HG02759 (cell line): ENCODE data around the gene PEX1.
"Not testable (repeated sequence)": the region's sequence is repeated elsewhere in the genome, so short reads cannot be mapped to it uniquely, and the experiment has no call there.

ENCODE experiments used
- ATAC-seq: cut with Tn5 transposase; IDR thresholded peaks from one replicate; pipeline ENCODE4 v1.9.1; 2021; ENCODE audit warnings: mild to moderate bottlenecking, moderate library complexity; ENCODE audit not compliant: unreplicated experiment

Gene PEX1

GRCh38 chr7:92528188-92528957 lies at the start of gene PEX1, which contains the start of gene RBM48:
Gene PEX1, minus strand, starts transcription at chr7:92528520. Its CDS starts 85 bp downstream, at chr7:92528435.
Gene RBM48, plus strand, starts transcription at chr7:92528795. Its CDS starts 19 bp downstream, at chr7:92528814.
- peak; percentile 96 for ATAC-seq

- ATAC-seq, result no peak
These were observed 48.0 kb upstream of the PEX1 start for GRCh38 chr7:92576296-92576695.

GRCh38 chr7:92569137-92569536 lies 40.8 kb upstream of the PEX1 start:
- no peak for ATAC-seq

- ATAC-seq, result no peak
These were observed 39.1 kb upstream of the PEX1 start for GRCh38 chr7:92567460-92567859.

GRCh38 chr7:92563345-92563744 lies 35.0 kb upstream of the PEX1 start:
- no peak for ATAC-seq

GRCh38 chr7:92560602-92561001 lies 32.3 kb upstream of the PEX1 start:
- ATAC-seq, result no peak

- no peak for ATAC-seq
These were observed 29.6 kb upstream of the PEX1 start for GRCh38 chr7:92557808-92558362.

- ATAC-seq, result no peak
These were observed 28.9 kb upstream of the PEX1 start for GRCh38 chr7:92557249-92557648.

GRCh38 chr7:92550194-92550593 lies 21.9 kb upstream of the PEX1 start:
- ATAC-seq, result no peak

GRCh38 chr7:92547579-92547978 lies 19.3 kb upstream of the PEX1 start:
- ATAC-seq, result no peak

GRCh38 chr7:92546856-92547497 lies 18.7 kb upstream of the PEX1 start:
- ATAC-seq, result no peak

- ATAC-seq, result not testable (repeated sequence)
These were observed 16.8 kb upstream of the PEX1 start for GRCh38 chr7:92545116-92545515.

- not testable (repeated sequence) for ATAC-seq
These were observed 15.2 kb upstream of the PEX1 start for GRCh38 chr7:92543542-92543941.

GRCh38 chr7:92534572-92534971 lies 6.3 kb upstream of the PEX1 start:
- no peak for ATAC-seq

- peak; percentile 4 for ATAC-seq
These were observed 591 bp upstream of the PEX1 start for GRCh38 chr7:92528958-92529264.

GRCh38 chr7:92527300-92528187 lies 776 bp downstream of the PEX1 start:
- peak; percentile 30 for ATAC-seq

- no peak for ATAC-seq
These were observed 5.2 kb downstream of the PEX1 start for GRCh38 chr7:92523110-92523509.

GRCh38 chr7:92520024-92520423 lies 8.3 kb downstream of the PEX1 start:
- ATAC-seq, result no peak

GRCh38 chr7:92517631-92518030 lies 10.7 kb downstream of the PEX1 start:
- no peak for ATAC-seq

GRCh38 chr7:92513167-92513902 lies 15.0 kb downstream of the PEX1 start:
- ATAC-seq, result no peak

GRCh38 chr7:92508946-92509345 lies 19.4 kb downstream of the PEX1 start:
- ATAC-seq, result no peak
